Activated CD4-positive, CD25-positive, alpha-beta regulatory T cell (primary cell): Measurements from ENCODE around the gene RAB43.

Experiments used
- DNase-seq, 4 experiments: peaks; one replicate each; lab custom pipeline; 2025; lab: John Stamatoyannopoulos, UW

Gene RAB43

DNA sequence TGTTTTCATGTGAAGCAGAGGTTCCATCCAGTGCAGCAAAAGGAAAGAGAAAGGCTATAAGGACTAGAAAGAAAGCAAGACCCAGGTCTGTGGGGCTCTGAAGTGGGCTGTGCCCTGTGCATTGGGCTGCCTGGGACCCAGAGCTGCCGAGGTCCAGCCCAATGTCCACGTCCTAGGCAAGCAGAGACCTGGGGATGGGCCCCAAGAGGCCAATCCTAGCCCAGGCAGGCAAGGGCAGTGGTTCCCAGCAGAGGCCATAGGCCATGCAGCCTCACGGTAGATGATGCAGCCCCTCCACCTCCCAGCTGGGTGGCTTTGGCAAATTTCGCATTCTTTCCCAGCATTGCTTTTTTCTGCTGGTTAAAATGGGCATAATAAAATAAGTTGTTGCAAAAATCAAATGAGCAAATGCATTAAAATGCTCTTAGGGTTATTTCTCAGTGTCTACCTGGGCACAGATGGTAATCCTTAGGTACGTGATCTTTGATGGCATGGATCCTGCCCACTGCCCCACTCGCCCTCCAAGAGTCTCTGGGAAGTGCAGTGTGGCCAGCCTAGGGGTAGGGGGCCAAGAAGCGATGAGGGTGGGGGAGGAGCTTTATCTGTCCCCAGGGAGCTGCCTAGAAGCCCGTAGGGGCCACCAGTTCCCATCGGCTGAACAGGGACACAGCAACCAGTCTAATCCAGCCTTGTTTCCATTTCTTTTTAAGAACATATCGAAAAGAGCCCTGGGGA lies 83.3 kb downstream of the RAB43 start:
- DNase-seq = no peak
